ENCODE results near the gene CD163.
"Not testable (repeated sequence)": the region's sequence is repeated elsewhere in the genome, so short reads cannot be mapped to it uniquely, and the experiment has no call there.

CD163 gene

DNA sequence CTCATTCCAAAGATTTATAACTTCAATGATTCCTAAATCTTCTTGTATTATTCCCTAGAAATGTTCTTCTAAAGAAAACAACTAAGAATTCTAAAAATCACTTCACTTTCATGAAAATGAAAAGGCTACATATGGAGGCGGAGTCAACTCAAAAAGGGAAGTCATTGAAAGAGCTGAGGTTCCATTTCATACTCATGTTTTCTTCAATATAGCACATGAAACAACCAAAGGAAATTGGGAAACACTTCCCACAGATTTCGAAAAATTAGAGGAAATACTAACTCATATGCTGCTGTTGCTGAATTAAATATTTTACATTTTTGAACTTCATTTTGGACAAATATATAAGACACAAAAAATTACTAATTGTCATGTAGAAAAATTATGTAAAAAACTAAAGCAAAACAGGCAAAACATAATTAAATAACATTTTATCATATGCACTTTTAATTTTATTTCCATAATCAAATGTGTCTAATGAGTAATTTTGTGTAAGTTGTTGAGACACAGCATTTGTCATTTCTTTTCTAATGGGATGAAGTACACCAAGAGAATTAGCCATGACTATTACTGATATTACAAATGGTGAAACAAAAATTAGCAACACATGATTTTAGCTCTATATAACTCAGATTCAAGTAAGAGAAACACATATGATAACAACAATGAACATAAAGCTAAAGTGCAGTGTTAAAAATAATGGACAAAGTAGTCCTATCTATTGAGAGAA is at the start of gene CD163:
Gene CD163, minus strand, starts transcription at position 92 of the 730 bp plus-strand sequence. Its CDS starts 87 bp downstream, at position 5.
- Histone ChIP-seq H3K9me3 (ENCODE audit: control insufficient read depth in 1 of 2, low read length in 2 of 2) (no peaks in the 10 kb centered on the region), H3K27ac (ENCODE audit: low read length) (peak within 1 kb of the TSS; percentile 76), H3K27me3 (ENCODE audit: low read depth, low read length) (no peaks in the 10 kb centered on the region), H3K4me1 (ENCODE audit: control insufficient read depth in 1 of 2, insufficient read depth in 2 of 2, low read length in 2 of 2) (no peaks in the 10 kb centered on the region), H3K4me3 (ENCODE audit: low read depth in 1 of 2, low read length in 2 of 2) (peak within 1 kb of the TSS in 1 of 2 donors; percentile 34), H3K36me3 (ENCODE audit: control insufficient read depth in 1 of 2, insufficient read depth in 2 of 2, low read length in 2 of 2) (no peaks in the 10 kb centered on the region)

DNA sequence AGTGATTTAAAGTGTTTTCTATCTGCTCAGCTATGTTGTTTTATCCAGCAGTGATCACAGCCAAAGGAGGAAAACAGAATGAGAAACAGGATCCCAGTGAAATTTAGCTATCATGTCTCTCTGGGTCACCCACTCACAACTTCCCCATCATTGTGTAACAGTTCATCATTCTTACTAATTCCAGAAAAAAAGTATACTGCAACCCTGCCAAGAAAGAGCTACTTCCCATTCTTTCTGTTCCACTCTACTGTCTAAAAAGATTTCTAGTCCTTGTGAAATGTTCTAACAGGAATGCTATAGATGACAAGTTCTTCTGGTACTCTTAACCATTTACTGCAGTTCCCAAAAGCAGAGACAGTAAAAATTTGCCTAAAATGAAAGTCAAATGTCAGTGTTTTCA is 39.2 kb upstream of the CD163 start:
- H3K36me3 ChIP-seq (ENCODE audit: control insufficient read depth in 1 of 2, insufficient read depth in 2 of 2, low read length in 2 of 2), result no peaks in the 10 kb centered on the region
- H3K4me1 ChIP-seq (ENCODE audit: control insufficient read depth in 1 of 2, insufficient read depth in 2 of 2, low read length in 2 of 2), result no peaks in the 10 kb centered on the region
- peaks cover 0 to 2% of the 10 kb centered on the region in 2 donors for H3K9me3 ChIP-seq (ENCODE audit: control insufficient read depth in 1 of 2, low read length in 2 of 2)
- H3K27me3 ChIP-seq (ENCODE audit: low read depth, low read length), result no peaks in the 10 kb centered on the region
- peak overlapping the region; percentile 45 for H3K27ac ChIP-seq (ENCODE audit: low read length)
- no peak overlapping the region for H3K4me3 ChIP-seq (ENCODE audit: low read depth in 1 of 2, low read length in 2 of 2)

DNA sequence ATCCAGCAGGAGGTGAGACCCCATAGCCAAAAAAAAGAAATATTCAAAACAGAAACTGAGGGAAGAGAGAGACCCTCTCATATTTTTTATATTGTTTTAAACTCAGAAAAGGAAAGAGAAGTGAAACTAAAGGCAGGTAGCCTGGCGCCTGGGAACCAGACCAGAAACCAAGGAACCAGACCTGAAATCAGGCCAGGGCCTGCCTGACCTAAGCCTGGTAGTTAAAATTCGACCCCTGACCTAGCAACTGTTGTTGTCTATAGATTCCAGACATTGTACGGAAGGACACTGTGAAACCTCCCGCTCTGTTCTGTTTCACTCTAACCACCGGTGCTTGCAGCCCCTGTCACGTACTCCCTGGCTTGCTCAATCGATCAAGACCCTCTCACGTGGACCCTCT is 38.5 kb upstream of the CD163 start:
- Histone ChIP-seq H3K27me3 (ENCODE audit: low read depth, low read length) (no peaks in the 10 kb centered on the region), H3K4me1 (ENCODE audit: control insufficient read depth in 1 of 2, insufficient read depth in 2 of 2, low read length in 2 of 2) (no peaks in the 10 kb centered on the region), H3K9me3 (ENCODE audit: control insufficient read depth in 1 of 2, low read length in 2 of 2) (peaks cover 0 to 2% of the 10 kb centered on the region in 2 donors), H3K36me3 (ENCODE audit: control insufficient read depth in 1 of 2, insufficient read depth in 2 of 2, low read length in 2 of 2) (no peaks in the 10 kb centered on the region), H3K27ac (ENCODE audit: low read length) (peak overlapping the region; percentile 45), H3K4me3 (ENCODE audit: low read depth in 1 of 2, low read length in 2 of 2) (no peak overlapping the region)

DNA sequence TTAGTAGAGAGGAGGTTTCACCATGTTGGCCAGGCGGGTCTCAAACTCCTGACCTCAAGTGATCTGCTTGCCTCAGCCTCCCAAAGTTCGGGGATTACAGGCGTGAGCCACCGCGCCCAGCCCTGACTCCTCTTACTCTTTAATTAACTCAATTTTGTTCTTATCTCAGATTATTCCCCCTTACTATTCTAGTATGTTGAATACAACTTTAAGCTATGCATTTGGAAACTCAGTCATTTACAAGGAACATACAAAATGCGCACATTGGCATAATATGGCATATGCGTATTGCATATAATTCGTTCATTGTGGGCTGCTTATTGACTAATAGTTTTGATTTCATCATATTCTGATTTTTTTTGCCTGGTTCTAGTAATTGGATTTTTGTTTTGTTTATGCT is 10.8 kb upstream of the CD163 start:
- H3K4me1 ChIP-seq (ENCODE audit: control insufficient read depth in 1 of 2, insufficient read depth in 2 of 2, low read length in 2 of 2), result no peaks in the 10 kb centered on the region
- no peak overlapping the region for H3K4me3 ChIP-seq (ENCODE audit: low read depth in 1 of 2, low read length in 2 of 2)
- H3K36me3 ChIP-seq (ENCODE audit: control insufficient read depth in 1 of 2, insufficient read depth in 2 of 2, low read length in 2 of 2), result no peaks in the 10 kb centered on the region
- H3K27ac ChIP-seq (ENCODE audit: low read length), result no peak overlapping the region
- no peaks in the 10 kb centered on the region for H3K27me3 ChIP-seq (ENCODE audit: low read depth, low read length)
- no peaks in the 10 kb centered on the region for H3K9me3 ChIP-seq (ENCODE audit: control insufficient read depth in 1 of 2, low read length in 2 of 2)

DNA sequence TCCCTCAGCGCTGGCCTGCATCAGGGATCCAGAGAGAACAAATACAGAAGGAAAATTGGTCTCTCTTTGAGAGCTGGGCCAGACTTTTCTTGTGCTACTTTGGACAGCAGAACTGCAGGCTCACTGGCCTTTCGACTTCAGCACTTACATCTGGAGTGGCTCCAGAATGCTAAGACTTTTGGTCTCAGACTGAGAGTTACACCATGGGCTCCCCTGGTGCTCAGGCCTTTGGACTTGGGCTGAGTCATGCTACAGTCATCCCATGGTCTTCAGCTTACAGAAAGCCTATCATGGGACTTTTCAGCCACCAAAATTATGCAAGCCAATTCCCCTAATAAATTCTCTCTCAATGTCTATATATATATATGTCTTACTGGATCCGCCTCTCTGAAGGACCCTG is 9.0 kb upstream of the CD163 start:
- Histone ChIP-seq H3K4me3 (ENCODE audit: low read depth in 1 of 2, low read length in 2 of 2) (no peak overlapping the region), H3K36me3 (ENCODE audit: control insufficient read depth in 1 of 2, insufficient read depth in 2 of 2, low read length in 2 of 2) (no peaks in the 10 kb centered on the region), H3K9me3 (ENCODE audit: control insufficient read depth in 1 of 2, low read length in 2 of 2) (no peaks in the 10 kb centered on the region), H3K27ac (ENCODE audit: low read length) (no peak overlapping the region), H3K27me3 (ENCODE audit: low read depth, low read length) (no peaks in the 10 kb centered on the region), H3K4me1 (ENCODE audit: control insufficient read depth in 1 of 2, insufficient read depth in 2 of 2, low read length in 2 of 2) (no peaks in the 10 kb centered on the region)

DNA sequence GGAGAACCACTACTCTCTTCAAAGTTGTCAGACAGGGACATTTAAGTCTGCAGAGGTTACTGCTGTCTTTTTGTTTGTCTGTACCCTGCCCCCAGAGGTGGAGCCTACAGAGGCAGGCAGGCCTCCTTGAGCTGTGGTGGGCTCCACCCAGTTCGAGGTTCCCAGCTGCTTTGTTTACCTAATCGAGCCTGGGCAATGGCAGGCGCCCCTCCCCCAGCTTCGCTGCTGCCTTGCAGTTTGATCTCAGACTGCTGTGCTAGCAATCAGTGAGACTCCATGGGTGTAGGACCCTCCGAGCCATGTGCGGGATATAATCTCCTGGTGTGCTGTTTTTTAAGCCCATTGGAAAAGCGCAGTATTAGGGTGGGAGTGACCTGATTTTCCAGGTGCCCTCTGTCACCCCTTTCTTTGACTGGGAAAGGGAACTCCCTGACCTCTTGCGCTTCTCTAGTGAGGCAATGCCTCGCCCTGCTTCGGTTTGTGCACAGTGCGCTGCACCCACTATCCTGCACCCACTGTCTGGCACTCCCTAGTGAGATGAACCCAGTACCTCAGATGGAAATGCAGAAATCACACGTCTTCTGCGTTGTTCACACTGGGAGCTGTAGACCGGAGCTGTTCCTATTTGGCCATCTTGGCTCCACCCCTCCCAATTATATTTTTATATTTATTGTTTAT is 6.4 kb upstream of the CD163 start:
- not testable (repeated sequence) for H3K4me3 ChIP-seq (ENCODE audit: low read depth in 1 of 2, low read length in 2 of 2); H3K9me3 ChIP-seq (ENCODE audit: control insufficient read depth in 1 of 2, low read length in 2 of 2); H3K27me3 ChIP-seq (ENCODE audit: low read depth, low read length); H3K36me3 ChIP-seq (ENCODE audit: control insufficient read depth in 1 of 2, insufficient read depth in 2 of 2, low read length in 2 of 2); H3K27ac ChIP-seq (ENCODE audit: low read length); H3K4me1 ChIP-seq (ENCODE audit: control insufficient read depth in 1 of 2, insufficient read depth in 2 of 2, low read length in 2 of 2)

DNA sequence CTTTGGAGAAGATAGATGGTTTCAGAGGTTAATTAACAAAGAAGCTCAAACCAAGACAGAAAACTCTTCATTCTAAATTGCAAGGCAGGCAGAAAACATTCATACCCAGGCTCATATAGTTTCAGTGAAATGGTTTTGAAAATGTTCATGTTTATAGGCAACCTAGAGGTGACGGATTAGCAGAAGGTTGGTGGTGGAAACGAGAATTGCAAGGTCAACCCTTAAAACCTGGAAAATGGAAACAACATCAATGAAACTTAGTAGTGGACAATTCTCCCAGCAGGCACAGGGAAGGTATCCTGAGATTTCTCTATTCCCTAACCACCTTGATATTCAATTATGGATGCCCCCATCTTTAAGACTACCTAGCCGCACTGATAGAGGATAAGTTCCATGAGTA is 965 bp downstream of the CD163 start:
- Histone ChIP-seq H3K27me3 (ENCODE audit: low read depth, low read length) (no peaks in the 10 kb centered on the region), H3K36me3 (ENCODE audit: control insufficient read depth in 1 of 2, insufficient read depth in 2 of 2, low read length in 2 of 2) (no peaks in the 10 kb centered on the region), H3K4me1 (ENCODE audit: control insufficient read depth in 1 of 2, insufficient read depth in 2 of 2, low read length in 2 of 2) (no peaks in the 10 kb centered on the region), H3K27ac (ENCODE audit: low read length) (peak overlapping the region; percentile 76), H3K4me3 (ENCODE audit: low read depth in 1 of 2, low read length in 2 of 2) (peak overlapping the region in 1 of 2 donors; percentile 34), H3K9me3 (ENCODE audit: control insufficient read depth in 1 of 2, low read length in 2 of 2) (no peaks in the 10 kb centered on the region)

DNA sequence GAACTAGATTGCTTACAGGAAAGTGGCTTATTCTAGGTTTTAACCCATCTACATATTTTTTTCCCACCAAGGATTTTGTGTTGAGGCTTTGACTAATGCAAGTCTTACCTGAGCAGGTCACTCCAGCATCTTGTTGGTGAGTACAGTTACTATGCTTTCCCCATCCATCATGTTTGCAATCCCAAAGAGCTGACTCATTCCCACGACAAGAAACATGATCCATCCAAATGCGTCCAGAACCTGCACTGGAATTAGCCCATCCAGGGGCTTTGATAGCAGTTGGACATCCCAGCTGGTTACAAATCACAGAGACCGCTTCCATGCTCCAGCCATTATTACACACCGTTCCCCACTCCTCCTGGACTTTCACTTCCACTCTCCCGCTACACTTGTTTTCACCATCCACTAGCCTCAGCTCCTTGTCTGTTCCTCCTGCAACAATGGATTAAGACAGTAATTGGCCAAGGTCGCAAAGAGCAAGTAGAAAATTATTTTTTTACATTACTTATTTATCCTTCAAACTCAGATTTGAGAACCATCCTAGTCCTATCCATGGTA is 2.5 kb downstream of the CD163 start:
- Histone ChIP-seq H3K9me3 (ENCODE audit: control insufficient read depth in 1 of 2, low read length in 2 of 2) (no peaks in the 10 kb centered on the region), H3K4me1 (ENCODE audit: control insufficient read depth in 1 of 2, insufficient read depth in 2 of 2, low read length in 2 of 2) (no peaks in the 10 kb centered on the region), H3K27ac (ENCODE audit: low read length) (peak overlapping the region; percentile 76), H3K36me3 (ENCODE audit: control insufficient read depth in 1 of 2, insufficient read depth in 2 of 2, low read length in 2 of 2) (no peaks in the 10 kb centered on the region), H3K4me3 (ENCODE audit: low read depth in 1 of 2, low read length in 2 of 2) (peak overlapping the region in 1 of 2 donors; percentile 34), H3K27me3 (ENCODE audit: low read depth, low read length) (no peaks in the 10 kb centered on the region)

DNA sequence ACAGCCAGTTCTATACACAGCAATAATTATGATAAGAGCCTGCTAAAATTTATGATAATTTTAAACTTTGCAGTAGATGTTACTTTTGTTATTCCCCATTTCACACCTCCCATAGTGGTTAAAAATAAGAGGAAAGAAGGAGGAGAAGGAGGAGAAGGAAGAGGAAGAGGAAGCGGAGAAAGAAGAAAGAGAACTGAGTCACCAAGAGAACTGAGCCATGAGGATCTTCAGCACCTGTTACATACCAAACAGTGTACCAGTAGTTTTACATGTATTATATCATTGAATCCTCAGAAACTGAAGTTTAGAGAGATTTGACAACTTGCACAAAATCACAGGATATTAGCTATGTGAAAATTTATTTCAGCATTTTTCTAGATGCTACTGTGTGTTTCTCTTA is 3.9 kb downstream of the CD163 start:
- H3K4me3 ChIP-seq (ENCODE audit: low read depth in 1 of 2, low read length in 2 of 2), result no peak overlapping the region
- no peaks in the 10 kb centered on the region for H3K36me3 ChIP-seq (ENCODE audit: control insufficient read depth in 1 of 2, insufficient read depth in 2 of 2, low read length in 2 of 2)
- H3K4me1 ChIP-seq (ENCODE audit: control insufficient read depth in 1 of 2, insufficient read depth in 2 of 2, low read length in 2 of 2), result no peaks in the 10 kb centered on the region
- no peaks in the 10 kb centered on the region for H3K9me3 ChIP-seq (ENCODE audit: control insufficient read depth in 1 of 2, low read length in 2 of 2)
- no peaks in the 10 kb centered on the region for H3K27me3 ChIP-seq (ENCODE audit: low read depth, low read length)
- peak overlapping the region; percentile 45 for H3K27ac ChIP-seq (ENCODE audit: low read length)

DNA sequence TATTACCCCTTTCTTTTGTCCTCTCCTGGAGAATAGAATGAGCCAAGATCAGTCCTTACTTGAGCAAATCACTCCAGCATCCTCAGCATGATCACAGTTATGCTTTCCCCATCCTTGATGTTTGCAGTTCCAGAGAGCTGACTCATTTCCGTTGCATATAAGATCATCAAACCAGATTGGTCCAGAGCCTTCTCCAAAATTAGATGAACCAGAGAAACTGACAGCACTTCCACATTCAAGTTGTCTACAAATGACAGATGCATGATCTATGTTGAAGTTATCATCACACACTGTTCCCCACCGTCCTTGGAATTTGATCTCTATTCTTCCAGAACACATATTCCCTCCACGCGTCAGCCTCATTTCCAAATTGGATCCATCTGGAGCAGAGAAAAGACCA is 4.8 kb downstream of the CD163 start:
- H3K36me3 ChIP-seq (ENCODE audit: control insufficient read depth in 1 of 2, insufficient read depth in 2 of 2, low read length in 2 of 2), result no peaks in the 10 kb centered on the region
- no peaks in the 10 kb centered on the region for H3K27me3 ChIP-seq (ENCODE audit: low read depth, low read length)
- H3K27ac ChIP-seq (ENCODE audit: low read length), result peak overlapping the region; percentile 45
- no peaks in the 10 kb centered on the region for H3K9me3 ChIP-seq (ENCODE audit: control insufficient read depth in 1 of 2, low read length in 2 of 2)
- no peaks in the 10 kb centered on the region for H3K4me1 ChIP-seq (ENCODE audit: control insufficient read depth in 1 of 2, insufficient read depth in 2 of 2, low read length in 2 of 2)
- no peak overlapping the region for H3K4me3 ChIP-seq (ENCODE audit: low read depth in 1 of 2, low read length in 2 of 2)

DNA sequence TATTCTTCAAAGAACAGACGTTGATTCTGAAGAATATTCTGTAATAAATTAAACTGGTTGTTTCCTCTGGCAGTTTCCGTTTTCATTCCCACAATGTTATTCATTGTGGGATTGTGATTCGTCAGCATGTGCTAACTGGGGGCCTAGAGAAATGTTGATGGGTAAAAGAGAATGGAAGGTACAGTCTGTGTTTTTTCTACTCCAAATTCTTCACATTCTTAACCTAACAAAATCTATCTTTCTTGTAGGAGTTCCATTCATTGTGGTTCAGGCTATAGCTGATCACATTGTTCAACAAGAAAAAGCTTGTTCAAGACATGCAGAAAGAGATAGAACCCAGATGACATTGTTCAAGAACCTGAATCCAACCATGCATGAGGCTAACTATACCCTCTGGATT is 5.9 kb downstream of the CD163 start:
- H3K4me3 ChIP-seq (ENCODE audit: low read depth in 1 of 2, low read length in 2 of 2), result no peak overlapping the region
- no peaks in the 10 kb centered on the region for H3K4me1 ChIP-seq (ENCODE audit: control insufficient read depth in 1 of 2, insufficient read depth in 2 of 2, low read length in 2 of 2)
- H3K27ac ChIP-seq (ENCODE audit: low read length), result peak overlapping the region; percentile 15
- no peaks in the 10 kb centered on the region for H3K36me3 ChIP-seq (ENCODE audit: control insufficient read depth in 1 of 2, insufficient read depth in 2 of 2, low read length in 2 of 2)
- H3K27me3 ChIP-seq (ENCODE audit: low read depth, low read length), result no peaks in the 10 kb centered on the region
- H3K9me3 ChIP-seq (ENCODE audit: control insufficient read depth in 1 of 2, low read length in 2 of 2), result no peaks in the 10 kb centered on the region

Data from muscle layer of duodenum (tissue), 2 donors.